ENCODE results near the gene SUFU. TPM values are rescaled to one million over a fixed set of nuclear protein-coding genes. Genes with fewer than 3 reads are reported as not detected.

The SUFU gene
- total and polyA plus RNA-seq, 2 of the 13 experiments (the other 11 are each of a cell fraction or from before 2014, with no cell fraction given), result 2.9 to 5.5 TPM

- ChIA-PET CTCF (ENCODE audit: low intra/inter-chr PET ratio, low total read pairs) (no interaction called here), POLR2A (no interaction called here)
- DNase-seq (ENCODE audit: low spot score), result no peak
- no peak overlapping the region for H3K9ac ChIP-seq (ENCODE audit: insufficient read depth, low read depth, low read length)
- ATAC-seq, result no peak
- H2AFZ ChIP-seq (ENCODE audit: low read length), result no peak overlapping the region
- WGBS (ENCODE audit: low lambda C conversion rate), result 96% methylated on average over 4 of the region's 4 CpGs
- intact Hi-C loops (cut with micrococcal nuclease; ENCODE audit: unreplicated experiment) (no loop called here), in situ Hi-C loops (cut with HindIII; ENCODE audit: extremely low pct_ligation_motif_present, low pct_unique_long_range_greater_than_20kb) (no loop called here)
- FAIRE-seq, result no peak
- H3K9me3 ChIP-seq (ENCODE audit: low read length), result no peaks in the 10 kb centered on the region
- H3K4me3 ChIP-seq (replicated peaks in 1 of 3; ENCODE audit: insufficient read depth in 1 of 3, low read depth in 2 of 3, low read length in 3 of 3), result no peak overlapping the region
- H3K79me2 ChIP-seq (ENCODE audit: insufficient read depth, low read length), result no peaks in the 10 kb centered on the region
- H3K4me1 ChIP-seq (ENCODE audit: insufficient read depth, low read length), result peaks cover 8% of the 10 kb centered on the region; the same call in 1 of the 2 replicates
- H3K27me3 ChIP-seq (ENCODE audit: control insufficient read depth in 1 of 2, insufficient read depth in 2 of 2, low read length in 2 of 2), result no peaks in the 10 kb centered on the region
- H4K20me1 ChIP-seq (ENCODE audit: insufficient read depth, low read length), result no peaks in the 10 kb centered on the region
- no peak overlapping the region for H3K27ac ChIP-seq (ENCODE audit: extremely low read length, insufficient read depth, low read length)
- BruUV-seq (replicated peaks), result no TSS peak
- H3K4me2 ChIP-seq (ENCODE audit: low read depth, low read length), result no peak overlapping the region
- TF ChIP-seq SRSF1 (optimal IDR thresholded peaks at IDR 0.05; ENCODE audit: low read depth, low read length) (no peak), ZNF678 (CRISPR knock-in tag; IDR thresholded peaks at IDR 0.05) (no peak), ZNF609 (CRISPR knock-in tag; IDR thresholded peaks at IDR 0.05; ENCODE audit: borderline replicate concordance) (no peak), CHD4 (IDR thresholded peaks at IDR 0.05; ENCODE audit: borderline replicate concordance, low read length) (no peak), NFRKB (IDR thresholded peaks at IDR 0.05) (no peak), HCFC1 (IDR thresholded peaks at IDR 0.05; ENCODE audit: low read depth, low read length) (no peak), SP1 (IDR thresholded peaks at IDR 0.05) (no peak), SP1 (CRISPR knock-in tag; IDR thresholded peaks at IDR 0.05) (no peak), SRSF4 (IDR thresholded peaks at IDR 0.05; ENCODE audit: low read depth, low read length, poor library complexity, severe bottlenecking) (no peak), ZNF652 (CRISPR knock-in tag; IDR thresholded peaks at IDR 0.05; ENCODE audit: borderline replicate concordance, low read depth) (no peak), ZBTB3 (CRISPR knock-in tag; IDR thresholded peaks at IDR 0.05; ENCODE audit: borderline replicate concordance, low read depth) (no peak), ARNT (IDR thresholded peaks at IDR 0.05) (no peak), MTERF4 (CRISPR knock-in tag; IDR thresholded peaks at IDR 0.05) (no peak), ISL2 (CRISPR knock-in tag; IDR thresholded peaks at IDR 0.05) (no peak), FIP1L1 (IDR thresholded peaks at IDR 0.05; ENCODE audit: borderline replicate concordance, insufficient read depth, low read depth, low read length) (no peak), ZNF567 (CRISPR knock-in tag; IDR thresholded peaks at IDR 0.05; ENCODE audit: borderline replicate concordance) (no peak), SALL1 (CRISPR knock-in tag; IDR thresholded peaks at IDR 0.05) (no peak), GATAD1 (CRISPR knock-in tag; IDR thresholded peaks at IDR 0.05) (no peak), ZNF138 (CRISPR knock-in tag; IDR thresholded peaks at IDR 0.05; ENCODE audit: low read depth) (no peak)
- peaks cover 2 to 10% of the 10 kb centered on the region in 2 experiments; a peak in 3 of 5 replicates for H3K36me3 ChIP-seq (replicated peaks in 1 of 2; ENCODE audit: control insufficient read depth in 1 of 2, insufficient read depth in 2 of 2, low read length in 2 of 2)
Observed at GRCh38 chr10:102524746-102525145, 21.0 kb downstream of the SUFU start.

Data from HepG2 (cell line).